ENCODE measurements around the gene SPSB4.

GRCh38 chr3:141057436-141057835, 6.3 kb downstream of the SPSB4 start:
- no peak for TF ChIP-seq SIN3A (conservative IDR thresholded peaks at IDR 0.05 in 1 of 2, IDR thresholded peaks at IDR 0.05 in 1 of 2; ENCODE audit: low read depth in 1 of 2, low read length in 2 of 2)
- no peak for TF ChIP-seq SP1 (IDR thresholded peaks at IDR 0.05; ENCODE audit: low read depth, low read length)
- TF ChIP-seq PHF8 (conservative IDR thresholded peaks at IDR 0.05; ENCODE audit: low read depth, low read length): no peak
- TF ChIP-seq, protein P1, sequence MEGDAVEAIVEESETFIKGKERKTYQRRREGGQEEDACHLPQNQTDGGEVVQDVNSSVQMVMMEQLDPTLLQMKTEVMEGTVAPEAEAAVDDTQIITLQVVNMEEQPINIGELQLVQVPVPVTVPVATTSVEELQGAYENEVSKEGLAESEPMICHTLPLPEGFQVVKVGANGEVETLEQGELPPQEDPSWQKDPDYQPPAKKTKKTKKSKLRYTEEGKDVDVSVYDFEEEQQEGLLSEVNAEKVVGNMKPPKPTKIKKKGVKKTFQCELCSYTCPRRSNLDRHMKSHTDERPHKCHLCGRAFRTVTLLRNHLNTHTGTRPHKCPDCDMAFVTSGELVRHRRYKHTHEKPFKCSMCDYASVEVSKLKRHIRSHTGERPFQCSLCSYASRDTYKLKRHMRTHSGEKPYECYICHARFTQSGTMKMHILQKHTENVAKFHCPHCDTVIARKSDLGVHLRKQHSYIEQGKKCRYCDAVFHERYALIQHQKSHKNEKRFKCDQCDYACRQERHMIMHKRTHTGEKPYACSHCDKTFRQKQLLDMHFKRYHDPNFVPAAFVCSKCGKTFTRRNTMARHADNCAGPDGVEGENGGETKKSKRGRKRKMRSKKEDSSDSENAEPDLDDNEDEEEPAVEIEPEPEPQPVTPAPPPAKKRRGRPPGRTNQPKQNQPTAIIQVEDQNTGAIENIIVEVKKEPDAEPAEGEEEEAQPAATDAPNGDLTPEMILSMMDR (IDR thresholded peaks at IDR 0.05; ENCODE audit: control extremely low read depth in 1 of 3, insufficient read depth in 1 of 3, low read depth in 1 of 3, low read length in 3 of 3): no peak
- no peak for TF ChIP-seq POLR2A (IDR thresholded peaks at IDR 0.05; ENCODE audit: control extremely low read depth in 1 of 2, low read depth in 2 of 2, low read length in 2 of 2)
- no peak for TF ChIP-seq JUN (IDR thresholded peaks at IDR 0.05; ENCODE audit: low read depth, low read length)
- TF ChIP-seq ZNF274 (IDR thresholded peaks at IDR 0.05; ENCODE audit: borderline replicate concordance, extremely low read depth, low read length): no peak
- no peak for TF ChIP-seq TAF1 (IDR thresholded peaks at IDR 0.05; ENCODE audit: low read depth, low read length)
- TF ChIP-seq CEBPB (IDR thresholded peaks at IDR 0.05; ENCODE audit: low read depth, low read length): no peak
- TF ChIP-seq, protein P2, sequence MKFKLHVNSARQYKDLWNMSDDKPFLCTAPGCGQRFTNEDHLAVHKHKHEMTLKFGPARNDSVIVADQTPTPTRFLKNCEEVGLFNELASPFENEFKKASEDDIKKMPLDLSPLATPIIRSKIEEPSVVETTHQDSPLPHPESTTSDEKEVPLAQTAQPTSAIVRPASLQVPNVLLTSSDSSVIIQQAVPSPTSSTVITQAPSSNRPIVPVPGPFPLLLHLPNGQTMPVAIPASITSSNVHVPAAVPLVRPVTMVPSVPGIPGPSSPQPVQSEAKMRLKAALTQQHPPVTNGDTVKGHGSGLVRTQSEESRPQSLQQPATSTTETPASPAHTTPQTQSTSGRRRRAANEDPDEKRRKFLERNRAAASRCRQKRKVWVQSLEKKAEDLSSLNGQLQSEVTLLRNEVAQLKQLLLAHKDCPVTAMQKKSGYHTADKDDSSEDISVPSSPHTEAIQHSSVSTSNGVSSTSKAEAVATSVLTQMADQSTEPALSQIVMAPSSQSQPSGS (IDR thresholded peaks at IDR 0.05; ENCODE audit: low read length): no peak
- TF ChIP-seq RFX5 (IDR thresholded peaks at IDR 0.05; ENCODE audit: borderline replicate concordance, low read depth, low read length): no peak

Data from H1 (cell line).